Sigmoid colon (tissue), 4 donors: ENCODE data around the gene SLC1A3.

Experiments
- POLR2A ChIP-seq, 2 donors: fragments of 450-650 bp; IDR thresholded peaks; one replicate each; pipeline ENCODE4 v1.6.1; 2016; ENCODE audit warnings: antibody characterized with exemption in 2 of 2, mild to moderate bottlenecking in 2 of 2, moderate library complexity in 2 of 2
- POLR2AphosphoS5 ChIP-seq, 4 donors: sonication (generic); formaldehyde crosslinking; IDR thresholded peaks; one replicate each; pipeline ENCODE4 v1.6.1; 2017; ENCODE audit warnings: antibody characterized with exemption in 4 of 4
- TF ChIP-seq, protein P1 (sequence below), 4 experiments: fragments of 450-650 bp in 3 of 4; fragments of 200-600 bp in 1 of 4; IDR thresholded peaks; one replicate each; pipeline ENCODE4 v1.5.1; 2016 to 2019; ENCODE audit warnings: antibody characterized with exemption in 4 of 4, mild to moderate bottlenecking in 3 of 4, moderate library complexity in 2 of 4

DNA sequence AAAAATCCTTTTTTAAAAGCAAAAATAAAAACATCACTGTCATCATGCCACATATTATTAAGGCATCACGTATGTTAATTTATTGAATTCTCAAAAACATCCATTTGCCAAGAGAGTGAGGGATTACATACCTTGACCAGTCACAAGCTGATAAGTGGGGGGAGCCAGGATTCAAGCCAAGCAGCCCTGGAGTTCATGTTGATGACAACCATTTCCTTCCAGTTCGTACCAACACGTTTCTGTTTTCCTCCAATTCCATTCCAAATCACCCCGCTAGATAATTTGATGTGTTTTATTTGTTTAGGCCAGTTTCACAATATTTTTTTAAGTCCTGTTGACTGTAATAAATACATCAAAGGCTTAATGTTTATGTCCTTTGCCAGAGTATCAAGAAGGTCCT, 53.0 kb downstream of the SLC1A3 start:
- no peak for TF ChIP-seq POLR2AphosphoS5 (IDR thresholded peaks at IDR 0.05)
- no peak for TF ChIP-seq POLR2A (IDR thresholded peaks at IDR 0.05)
- TF ChIP-seq, protein P1, sequence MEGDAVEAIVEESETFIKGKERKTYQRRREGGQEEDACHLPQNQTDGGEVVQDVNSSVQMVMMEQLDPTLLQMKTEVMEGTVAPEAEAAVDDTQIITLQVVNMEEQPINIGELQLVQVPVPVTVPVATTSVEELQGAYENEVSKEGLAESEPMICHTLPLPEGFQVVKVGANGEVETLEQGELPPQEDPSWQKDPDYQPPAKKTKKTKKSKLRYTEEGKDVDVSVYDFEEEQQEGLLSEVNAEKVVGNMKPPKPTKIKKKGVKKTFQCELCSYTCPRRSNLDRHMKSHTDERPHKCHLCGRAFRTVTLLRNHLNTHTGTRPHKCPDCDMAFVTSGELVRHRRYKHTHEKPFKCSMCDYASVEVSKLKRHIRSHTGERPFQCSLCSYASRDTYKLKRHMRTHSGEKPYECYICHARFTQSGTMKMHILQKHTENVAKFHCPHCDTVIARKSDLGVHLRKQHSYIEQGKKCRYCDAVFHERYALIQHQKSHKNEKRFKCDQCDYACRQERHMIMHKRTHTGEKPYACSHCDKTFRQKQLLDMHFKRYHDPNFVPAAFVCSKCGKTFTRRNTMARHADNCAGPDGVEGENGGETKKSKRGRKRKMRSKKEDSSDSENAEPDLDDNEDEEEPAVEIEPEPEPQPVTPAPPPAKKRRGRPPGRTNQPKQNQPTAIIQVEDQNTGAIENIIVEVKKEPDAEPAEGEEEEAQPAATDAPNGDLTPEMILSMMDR (IDR thresholded peaks at IDR 0.05), result no peak
